GM23338 (cell line): ENCODE measurements around the gene ASS1. TPM values are rescaled to one million over a fixed set of nuclear protein-coding genes. Genes with fewer than 3 reads are reported as not detected.

Experiments used
- ATAC-seq: fragments of 200-7000 bp; cut with Tn5 transposase; 3 replicates; pipeline ENCODE4 v1.9.1; 2020
- DNase-seq: peaks from one replicate; pipeline ENCODE4 v3.0.0-alpha.2; 2015; ENCODE audit warnings: low spot score
- H2AFZ ChIP-seq: fragments of 200-600 bp; sonication (generic); 2 replicates; pipeline ENCODE4 v1.8.0; 2016; ENCODE audit warnings: antibody characterized with exemption, mild to moderate bottlenecking, moderate library complexity
- H3F3A ChIP-seq: fragments of 200-600 bp; sonication (generic); replicated peaks from 2 replicates; pipeline ENCODE4 v1.8.0; 2017; ENCODE audit warnings: antibody characterized with exemption, mixed run types, low read depth
- H3K27ac ChIP-seq: fragments of 200-600 bp; sonication (generic); 2 replicates; pipeline ENCODE4 v1.6.1; 2016; ENCODE audit warnings: low read depth
- H3K27me3 ChIP-seq: fragments of 200-600 bp; sonication (generic); 2 replicates; pipeline ENCODE4 v1.8.0; 2016; ENCODE audit warnings: mild to moderate bottlenecking, mixed run types, moderate library complexity; ENCODE audit not compliant: insufficient read depth
- H3K36me3 ChIP-seq: fragments of 200-600 bp; sonication (generic); 2 replicates; pipeline ENCODE4 v1.8.0; 2016; ENCODE audit warnings: mild to moderate bottlenecking; ENCODE audit not compliant: insufficient read depth
- H3K4me1 ChIP-seq: fragments of 200-600 bp; sonication (generic); 2 replicates; pipeline ENCODE4 v1.8.0; 2016; ENCODE audit warnings: mild to moderate bottlenecking, moderate library complexity; ENCODE audit not compliant: insufficient read depth
- H3K4me2 ChIP-seq: fragments of 200-600 bp; sonication (generic); 2 replicates; pipeline ENCODE4 v1.7.1; 2017; ENCODE audit warnings: mixed run types
- H3K4me3 ChIP-seq: fragments of 200-600 bp; sonication (generic); 2 replicates; pipeline ENCODE4 v1.6.1; 2016; ENCODE audit warnings: mixed run types
- H3K79me2 ChIP-seq: fragments of 200-600 bp; sonication (generic); replicated peaks from 2 replicates; pipeline ENCODE4 v1.8.0; 2017; ENCODE audit warnings: mild to moderate bottlenecking; ENCODE audit not compliant: insufficient read depth
- H3K9me2 ChIP-seq: fragments of 200-600 bp; sonication (generic); 2 replicates; pipeline ENCODE4 v1.8.0; 2017; ENCODE audit not compliant: insufficient read depth
- H4K20me1 ChIP-seq: fragments of 200-600 bp; sonication (generic); replicated peaks from 2 replicates; pipeline ENCODE4 v1.8.0; 2017; ENCODE audit warnings: mild to moderate bottlenecking; ENCODE audit not compliant: insufficient read depth
- H3K27ac Mint-ChIP-seq: 2 replicates; pipeline ENCODE4 v1.8.0; 2020; ENCODE audit warnings: inconsistent platforms, mild to moderate bottlenecking, moderate library complexity, mixed read lengths
- H3K27me3 Mint-ChIP-seq: 3 replicates; pipeline ENCODE4 v1.8.0; 2022; ENCODE audit warnings: low read depth, mild to moderate bottlenecking, moderate library complexity, mixed read lengths, inconsistent platforms; ENCODE audit not compliant: insufficient read depth, poor library complexity
- H3K36me3 Mint-ChIP-seq: 3 replicates; pipeline ENCODE4 v1.8.0; 2021; ENCODE audit warnings: low read depth, mild to moderate bottlenecking, inconsistent platforms, moderate library complexity, mixed read lengths
- H3K4me1 Mint-ChIP-seq: 3 replicates; pipeline ENCODE4 v1.8.0; 2020; ENCODE audit warnings: mild to moderate bottlenecking, inconsistent platforms, mixed read lengths
- H3K4me3 Mint-ChIP-seq: 3 replicates; pipeline ENCODE4 v1.8.0; 2021; ENCODE audit warnings: moderate library complexity, mild to moderate bottlenecking, inconsistent platforms, mixed read lengths
- H3K9me3 Mint-ChIP-seq: 3 replicates; pipeline ENCODE4 v1.8.0; 2020; ENCODE audit warnings: moderate library complexity, mild to moderate bottlenecking, inconsistent platforms, mixed read lengths
- CREB1 ChIP-seq: fragments of 250-450 bp; sonication (Bioruptor Pico); IDR thresholded peaks from 2 replicates; pipeline ENCODE4 v1.5.0; 2020; ENCODE audit warnings: low read depth, mild to moderate bottlenecking, moderate library complexity
- EZH2 ChIP-seq: fragments of 200-600 bp; sonication (generic); IDR thresholded peaks from one replicate; pipeline ENCODE4 v1.8.0; 2017; ENCODE audit warnings: antibody characterized with exemption, mild to moderate bottlenecking, low read depth; ENCODE audit not compliant: unreplicated experiment
- EZH2phosphoT487 ChIP-seq: fragments of 200-600 bp; sonication (generic); IDR thresholded peaks from one replicate; pipeline ENCODE4 v1.8.1; 2018; ENCODE audit warnings: antibody characterized with exemption; ENCODE audit not compliant: unreplicated experiment
- JUNB ChIP-seq: IDR thresholded peaks from one replicate; pipeline ENCODE4 v1.6.1; 2016; ENCODE audit warnings: antibody characterized with exemption; ENCODE audit not compliant: unreplicated experiment
- NANOG ChIP-seq: IDR thresholded peaks from 2 replicates; pipeline ENCODE4 v1.6.1; 2016; ENCODE audit warnings: antibody characterized with exemption, borderline replicate concordance
- POLR2AphosphoS5 ChIP-seq: IDR thresholded peaks from 2 replicates; pipeline ENCODE4 v1.6.1; 2016; ENCODE audit warnings: antibody characterized with exemption, low read depth
- REST ChIP-seq: IDR thresholded peaks from one replicate; pipeline ENCODE4 v1.6.1; 2018; ENCODE audit warnings: antibody characterized with exemption; ENCODE audit not compliant: unreplicated experiment
- STAT1 ChIP-seq: IDR thresholded peaks from one replicate; pipeline ENCODE4 v1.6.1; 2016; ENCODE audit warnings: antibody characterized with exemption; ENCODE audit not compliant: unreplicated experiment
- ZNF114 ChIP-seq: fragments of 250-450 bp; sonication (Bioruptor Pico); IDR thresholded peaks from 2 replicates; pipeline ENCODE4 v1.5.0; 2020; ENCODE audit warnings: mild to moderate bottlenecking, moderate library complexity
- ZNF331 ChIP-seq: fragments of 250-450 bp; sonication (Bioruptor Pico); IDR thresholded peaks from 2 replicates; pipeline ENCODE4 v1.5.0; 2020; ENCODE audit warnings: low read depth, mild to moderate bottlenecking, moderate library complexity
- polyA plus RNA-seq: library from polyadenylated mRNA; unstranded; fragments of >200 nt; fragmentation: Nextera tagmentation; extraction: Ambion mirVana; gene quantifications from 2 replicates; pipeline ENCODE4 v1.2.1, GENCODE V29; 2016
- total RNA-seq: library from RNA; depleted of rRNA; stranded (reverse); fragments of >200 nt; shearing (Covaris generic); gene quantifications from 2 replicates; pipeline ENCODE4 v1.2.3, GENCODE V29; 2014
- TF ChIP-seq, protein P1 (sequence below): fragments of 250-450 bp; sonication (Bioruptor Pico); IDR thresholded peaks from 2 replicates; pipeline ENCODE4 v1.5.0; 2020; ENCODE audit warnings: mild to moderate bottlenecking, moderate library complexity
- TF ChIP-seq, protein P2 (sequence below): IDR thresholded peaks from 2 replicates; pipeline ENCODE4 v1.6.1; 2016; ENCODE audit warnings: antibody characterized with exemption
- TF ChIP-seq, protein P3 (sequence below), 2 experiments: fragments of 200-600 bp in 1 of 2; sonication (generic) in 1 of 2; conservative IDR thresholded peaks; 2 replicates each; pipeline versions ENCODE4 v1.5.1 to v1.6.1; 2016 to 2017; ENCODE audit warnings: antibody characterized with exemption in 2 of 2, low read depth in 2 of 2, mild to moderate bottlenecking in 2 of 2, moderate library complexity in 1 of 2

Gene ASS1
- total and polyA plus RNA-seq, 2 experiments from 2014 or later, result 65.8 to 103 TPM

- H3K9me2 ChIP-seq, result no peaks in the 10 kb centered on the region
- H3K4me1 Mint-ChIP-seq, result no peaks in the 10 kb centered on the region
- H3K36me3 Mint-ChIP-seq, result peaks cover 27% of the 10 kb centered on the region; the same call in 2 of the 3 replicates
- no peaks in the 10 kb centered on the region for H3K9me3 Mint-ChIP-seq
- no peaks in the 10 kb centered on the region for H3K27me3 ChIP-seq
- H3K27me3 Mint-ChIP-seq, result peaks cover 9% of the 10 kb centered on the region
- no peak overlapping the region for H2AFZ ChIP-seq
- H3K27ac ChIP-seq, result no peak overlapping the region
- H3F3A ChIP-seq, result no peaks in the 10 kb centered on the region
- ATAC-seq, result no peak
- DNase-seq, result no peak
- H3K4me1 ChIP-seq, result no peaks in the 10 kb centered on the region
- H3K36me3 ChIP-seq, result no peaks in the 10 kb centered on the region
- H3K27ac Mint-ChIP-seq, result no peak overlapping the region
- H3K4me2 ChIP-seq, result no peak overlapping the region
- TF ChIP-seq, protein P1, sequence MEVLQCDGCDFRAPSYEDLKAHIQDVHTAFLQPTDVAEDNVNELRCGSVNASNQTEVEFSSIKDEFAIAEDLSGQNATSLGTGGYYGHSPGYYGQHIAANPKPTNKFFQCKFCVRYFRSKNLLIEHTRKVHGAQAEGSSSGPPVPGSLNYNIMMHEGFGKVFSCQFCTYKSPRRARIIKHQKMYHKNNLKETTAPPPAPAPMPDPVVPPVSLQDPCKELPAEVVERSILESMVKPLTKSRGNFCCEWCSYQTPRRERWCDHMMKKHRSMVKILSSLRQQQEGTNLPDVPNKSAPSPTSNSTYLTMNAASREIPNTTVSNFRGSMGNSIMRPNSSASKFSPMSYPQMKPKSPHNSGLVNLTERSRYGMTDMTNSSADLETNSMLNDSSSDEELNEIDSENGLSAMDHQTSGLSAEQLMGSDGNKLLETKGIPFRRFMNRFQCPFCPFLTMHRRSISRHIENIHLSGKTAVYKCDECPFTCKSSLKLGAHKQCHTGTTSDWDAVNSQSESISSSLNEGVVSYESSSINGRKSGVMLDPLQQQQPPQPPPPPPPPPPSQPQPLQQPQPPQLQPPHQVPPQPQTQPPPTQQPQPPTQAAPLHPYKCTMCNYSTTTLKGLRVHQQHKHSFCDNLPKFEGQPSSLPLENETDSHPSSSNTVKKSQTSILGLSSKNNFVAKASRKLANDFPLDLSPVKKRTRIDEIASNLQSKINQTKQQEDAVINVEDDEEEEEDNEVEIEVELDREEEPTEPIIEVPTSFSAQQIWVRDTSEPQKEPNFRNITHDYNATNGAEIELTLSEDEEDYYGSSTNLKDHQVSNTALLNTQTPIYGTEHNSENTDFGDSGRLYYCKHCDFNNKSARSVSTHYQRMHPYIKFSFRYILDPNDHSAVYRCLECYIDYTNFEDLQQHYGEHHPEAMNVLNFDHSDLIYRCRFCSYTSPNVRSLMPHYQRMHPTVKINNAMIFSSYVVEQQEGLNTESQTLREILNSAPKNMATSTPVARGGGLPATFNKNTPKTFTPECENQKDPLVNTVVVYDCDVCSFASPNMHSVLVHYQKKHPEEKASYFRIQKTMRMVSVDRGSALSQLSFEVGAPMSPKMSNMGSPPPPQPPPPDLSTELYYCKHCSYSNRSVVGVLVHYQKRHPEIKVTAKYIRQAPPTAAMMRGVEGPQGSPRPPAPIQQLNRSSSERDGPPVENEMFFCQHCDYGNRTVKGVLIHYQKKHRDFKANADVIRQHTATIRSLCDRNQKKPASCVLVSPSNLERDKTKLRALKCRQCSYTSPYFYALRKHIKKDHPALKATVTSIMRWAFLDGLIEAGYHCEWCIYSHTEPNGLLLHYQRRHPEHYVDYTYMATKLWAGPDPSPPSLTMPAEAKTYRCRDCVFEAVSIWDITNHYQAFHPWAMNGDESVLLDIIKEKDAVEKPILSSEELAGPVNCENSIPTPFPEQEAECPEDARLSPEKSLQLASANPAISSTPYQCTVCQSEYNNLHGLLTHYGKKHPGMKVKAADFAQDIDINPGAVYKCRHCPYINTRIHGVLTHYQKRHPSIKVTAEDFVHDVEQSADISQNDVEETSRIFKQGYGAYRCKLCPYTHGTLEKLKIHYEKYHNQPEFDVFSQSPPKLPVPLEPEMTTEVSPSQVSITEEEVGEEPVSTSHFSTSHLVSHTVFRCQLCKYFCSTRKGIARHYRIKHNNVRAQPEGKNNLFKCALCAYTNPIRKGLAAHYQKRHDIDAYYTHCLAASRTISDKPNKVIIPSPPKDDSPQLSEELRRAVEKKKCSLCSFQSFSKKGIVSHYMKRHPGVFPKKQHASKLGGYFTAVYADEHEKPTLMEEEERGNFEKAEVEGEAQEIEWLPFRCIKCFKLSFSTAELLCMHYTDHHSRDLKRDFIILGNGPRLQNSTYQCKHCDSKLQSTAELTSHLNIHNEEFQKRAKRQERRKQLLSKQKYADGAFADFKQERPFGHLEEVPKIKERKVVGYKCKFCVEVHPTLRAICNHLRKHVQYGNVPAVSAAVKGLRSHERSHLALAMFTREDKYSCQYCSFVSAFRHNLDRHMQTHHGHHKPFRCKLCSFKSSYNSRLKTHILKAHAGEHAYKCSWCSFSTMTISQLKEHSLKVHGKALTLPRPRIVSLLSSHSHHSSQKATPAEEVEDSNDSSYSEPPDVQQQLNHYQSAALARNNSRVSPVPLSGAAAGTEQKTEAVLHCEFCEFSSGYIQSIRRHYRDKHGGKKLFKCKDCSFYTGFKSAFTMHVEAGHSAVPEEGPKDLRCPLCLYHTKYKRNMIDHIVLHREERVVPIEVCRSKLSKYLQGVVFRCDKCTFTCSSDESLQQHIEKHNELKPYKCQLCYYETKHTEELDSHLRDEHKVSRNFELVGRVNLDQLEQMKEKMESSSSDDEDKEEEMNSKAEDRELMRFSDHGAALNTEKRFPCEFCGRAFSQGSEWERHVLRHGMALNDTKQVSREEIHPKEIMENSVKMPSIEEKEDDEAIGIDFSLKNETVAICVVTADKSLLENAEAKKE (CRISPR knock-in tag), result no peak
- TF ChIP-seq ZNF331 (no peak), EZH2 (no peak), POLR2AphosphoS5 (no peak), STAT1 (no peak), REST (no peak), JUNB (no peak), ZNF114 (CRISPR knock-in tag) (no peak), EZH2phosphoT487 (no peak), NANOG (no peak), CREB1 (CRISPR knock-in tag) (no peak)
- TF ChIP-seq, protein P2, sequence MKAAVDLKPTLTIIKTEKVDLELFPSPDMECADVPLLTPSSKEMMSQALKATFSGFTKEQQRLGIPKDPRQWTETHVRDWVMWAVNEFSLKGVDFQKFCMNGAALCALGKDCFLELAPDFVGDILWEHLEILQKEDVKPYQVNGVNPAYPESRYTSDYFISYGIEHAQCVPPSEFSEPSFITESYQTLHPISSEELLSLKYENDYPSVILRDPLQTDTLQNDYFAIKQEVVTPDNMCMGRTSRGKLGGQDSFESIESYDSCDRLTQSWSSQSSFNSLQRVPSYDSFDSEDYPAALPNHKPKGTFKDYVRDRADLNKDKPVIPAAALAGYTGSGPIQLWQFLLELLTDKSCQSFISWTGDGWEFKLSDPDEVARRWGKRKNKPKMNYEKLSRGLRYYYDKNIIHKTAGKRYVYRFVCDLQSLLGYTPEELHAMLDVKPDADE, result no peak
- TF ChIP-seq, protein P3, sequence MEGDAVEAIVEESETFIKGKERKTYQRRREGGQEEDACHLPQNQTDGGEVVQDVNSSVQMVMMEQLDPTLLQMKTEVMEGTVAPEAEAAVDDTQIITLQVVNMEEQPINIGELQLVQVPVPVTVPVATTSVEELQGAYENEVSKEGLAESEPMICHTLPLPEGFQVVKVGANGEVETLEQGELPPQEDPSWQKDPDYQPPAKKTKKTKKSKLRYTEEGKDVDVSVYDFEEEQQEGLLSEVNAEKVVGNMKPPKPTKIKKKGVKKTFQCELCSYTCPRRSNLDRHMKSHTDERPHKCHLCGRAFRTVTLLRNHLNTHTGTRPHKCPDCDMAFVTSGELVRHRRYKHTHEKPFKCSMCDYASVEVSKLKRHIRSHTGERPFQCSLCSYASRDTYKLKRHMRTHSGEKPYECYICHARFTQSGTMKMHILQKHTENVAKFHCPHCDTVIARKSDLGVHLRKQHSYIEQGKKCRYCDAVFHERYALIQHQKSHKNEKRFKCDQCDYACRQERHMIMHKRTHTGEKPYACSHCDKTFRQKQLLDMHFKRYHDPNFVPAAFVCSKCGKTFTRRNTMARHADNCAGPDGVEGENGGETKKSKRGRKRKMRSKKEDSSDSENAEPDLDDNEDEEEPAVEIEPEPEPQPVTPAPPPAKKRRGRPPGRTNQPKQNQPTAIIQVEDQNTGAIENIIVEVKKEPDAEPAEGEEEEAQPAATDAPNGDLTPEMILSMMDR (conservative IDR thresholded peaks at IDR 0.05; ENCODE audit: low read depth in 2 of 2), result no peak
- no peaks in the 10 kb centered on the region for H4K20me1 ChIP-seq
- H3K4me3 ChIP-seq, result no peak overlapping the region
- H3K4me3 Mint-ChIP-seq, result no peak overlapping the region
- H3K79me2 ChIP-seq, result no peaks in the 10 kb centered on the region
Measured at GRCh38 chr9:130459151-130459550, 14.4 kb downstream of the ASS1 start.
